ENCODE results near the gene ACP7. TPM values are rescaled to one million over a fixed set of nuclear protein-coding genes. Genes with fewer than 3 reads are reported as not detected.

ACP7 gene
- total RNA-seq, 1 experiment from 2014 or later: 0.15 TPM

DNA sequence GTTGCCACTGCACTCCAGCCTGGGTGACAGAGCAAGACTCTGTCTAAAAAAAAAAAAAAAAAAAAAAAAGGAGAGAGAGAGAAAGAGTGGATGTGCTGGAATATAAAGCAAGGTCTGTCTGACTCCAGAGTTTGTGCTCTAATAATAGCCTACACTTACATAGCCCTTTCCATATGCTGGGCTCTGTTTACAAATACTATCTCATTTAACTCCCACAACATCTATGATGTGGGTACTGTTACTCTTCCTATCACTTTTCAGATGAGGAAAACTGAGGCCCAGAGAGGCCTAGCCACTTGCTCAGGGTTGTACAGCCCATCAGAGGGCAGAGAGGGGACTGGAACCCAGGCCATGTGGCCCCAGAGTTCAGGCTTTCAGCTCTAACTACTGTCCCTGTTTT is 25.5 kb downstream of the ACP7 start:
- H3K23me2 ChIP-seq (ENCODE audit: insufficient read length, low read depth, low read length, poor library complexity, severe bottlenecking): no peaks in the 10 kb centered on the region
- H3K56ac ChIP-seq (ENCODE audit: insufficient read length, low read depth, low read length): no peak overlapping the region
- no peaks in the 10 kb centered on the region for H3K4me1 ChIP-seq (ENCODE audit: insufficient read depth, low read length)
- Mint-ChIP-seq H3K36me3 (ENCODE audit: insufficient read depth in 1 of 3, low read depth in 3 of 3) (no peaks in the 10 kb centered on the region), H3K27ac (no peak overlapping the region), H3K4me1 (peaks cover 8 to 11% of the 10 kb centered on the region in 2 experiments), H3K4me3 (no peak overlapping the region), H3K27me3 (ENCODE audit: low read depth) (peaks cover 22% of the 10 kb centered on the region), H3K9me3 (no peaks in the 10 kb centered on the region)
- no peak overlapping the region for H3K14ac ChIP-seq (ENCODE audit: insufficient read depth, low read length)
- H3T11ph ChIP-seq (ENCODE audit: low read length): no peak overlapping the region
- H3K27me3 ChIP-seq (ENCODE audit: insufficient read depth, low read length): no peaks in the 10 kb centered on the region; the same call in 1 of the 2 replicates
- no peaks in the 10 kb centered on the region for H3K9me3 ChIP-seq (ENCODE audit: control insufficient read depth, low read depth, low read length)
- no peak overlapping the region for H4K5ac ChIP-seq (ENCODE audit: insufficient read length, low read depth, low read length)
- H3K27ac ChIP-seq (ENCODE audit: insufficient read length, low read depth, low read length): no peak overlapping the region
- H3K4ac ChIP-seq (ENCODE audit: low read depth, low read length): no peak overlapping the region
- H2BK20ac ChIP-seq (ENCODE audit: low read depth, low read length, poor library complexity, severe bottlenecking): no peak overlapping the region
- no peak overlapping the region for H2BK15ac ChIP-seq (ENCODE audit: low read depth, low read length)
- no peak overlapping the region for H2BK12ac ChIP-seq (ENCODE audit: insufficient read length, low read depth, low read length)
- H3K79me1 ChIP-seq (ENCODE audit: insufficient read depth, low read depth, low read length, poor library complexity, severe bottlenecking): no peaks in the 10 kb centered on the region
- no peak overlapping the region for H3K23ac ChIP-seq (ENCODE audit: insufficient read length, low read depth, low read length)
- H2AFZ ChIP-seq (ENCODE audit: low read length): no peak overlapping the region
- TF ChIP-seq, protein P1, sequence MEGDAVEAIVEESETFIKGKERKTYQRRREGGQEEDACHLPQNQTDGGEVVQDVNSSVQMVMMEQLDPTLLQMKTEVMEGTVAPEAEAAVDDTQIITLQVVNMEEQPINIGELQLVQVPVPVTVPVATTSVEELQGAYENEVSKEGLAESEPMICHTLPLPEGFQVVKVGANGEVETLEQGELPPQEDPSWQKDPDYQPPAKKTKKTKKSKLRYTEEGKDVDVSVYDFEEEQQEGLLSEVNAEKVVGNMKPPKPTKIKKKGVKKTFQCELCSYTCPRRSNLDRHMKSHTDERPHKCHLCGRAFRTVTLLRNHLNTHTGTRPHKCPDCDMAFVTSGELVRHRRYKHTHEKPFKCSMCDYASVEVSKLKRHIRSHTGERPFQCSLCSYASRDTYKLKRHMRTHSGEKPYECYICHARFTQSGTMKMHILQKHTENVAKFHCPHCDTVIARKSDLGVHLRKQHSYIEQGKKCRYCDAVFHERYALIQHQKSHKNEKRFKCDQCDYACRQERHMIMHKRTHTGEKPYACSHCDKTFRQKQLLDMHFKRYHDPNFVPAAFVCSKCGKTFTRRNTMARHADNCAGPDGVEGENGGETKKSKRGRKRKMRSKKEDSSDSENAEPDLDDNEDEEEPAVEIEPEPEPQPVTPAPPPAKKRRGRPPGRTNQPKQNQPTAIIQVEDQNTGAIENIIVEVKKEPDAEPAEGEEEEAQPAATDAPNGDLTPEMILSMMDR (conservative IDR thresholded peaks at IDR 0.05): no peak
- no peak overlapping the region for H2AK5ac ChIP-seq (ENCODE audit: insufficient read length, low read length)
- no peak overlapping the region for H3K18ac ChIP-seq (ENCODE audit: insufficient read length, low read depth, low read length)
- no peak overlapping the region for H3K9ac ChIP-seq (ENCODE audit: extremely low read depth, insufficient read length, low read length)
- H2BK5ac ChIP-seq (ENCODE audit: insufficient read length, low read length): no peak overlapping the region
- H4K91ac ChIP-seq (ENCODE audit: insufficient read length, low read depth, low read length): no peak overlapping the region
- no peaks in the 10 kb centered on the region for H4K20me1 ChIP-seq (ENCODE audit: control insufficient read depth, insufficient read depth, insufficient read length)
- no peak for DNase-seq
- no peak overlapping the region for H4K8ac ChIP-seq (replicated peaks; ENCODE audit: insufficient read length, low read depth, low read length)
- H3K79me2 ChIP-seq (ENCODE audit: insufficient read depth, low read length): no peaks in the 10 kb centered on the region
- no peak overlapping the region for H2BK120ac ChIP-seq (ENCODE audit: low read depth, low read length, poor library complexity, severe bottlenecking)
- H3K4me2 ChIP-seq (ENCODE audit: insufficient read depth, insufficient read length, low read length): no peak overlapping the region

All from H9 (cell line).